Small intestine (tissue), 7 donors: Measurements from ENCODE around the gene ENGASE. TPM values are rescaled to one million over a fixed set of nuclear protein-coding genes. Genes with fewer than 3 reads are reported as not detected.

Source experiments
- DNase-seq, 2 donors: peaks; one replicate each; pipeline versions ENCODE4 v3.0.0 to v3.0.0-alpha.2; 2013
- FAIRE-seq: peaks from 2 replicates; lab custom pipeline; 2012; peaks lifted over from hg19 to GRCh38; lab: Jason Lieb, UNC
- H3K27ac ChIP-seq, 3 donors: one replicate each; pipeline ENCODE4 v1.5.1; 2013; ENCODE audit warnings: low read length in 2 of 3, mild to moderate bottlenecking in 2 of 3, control low read depth in 1 of 3, inconsistent platforms in 1 of 3, low read depth in 1 of 3, moderate library complexity in 1 of 3
- H3K27me3 ChIP-seq, 3 donors: one replicate each; pipeline ENCODE4 v1.6.1; 2013; ENCODE audit warnings: low read length in 3 of 3, inconsistent platforms in 1 of 3; ENCODE audit not compliant: control insufficient read depth in 3 of 3, insufficient read depth in 3 of 3
- H3K36me3 ChIP-seq, 3 donors: one replicate each; pipeline ENCODE4 v1.6.1; 2013; ENCODE audit warnings: low read length in 3 of 3, inconsistent platforms in 1 of 3, low read depth in 1 of 3, mild to moderate bottlenecking in 1 of 3, moderate library complexity in 1 of 3; ENCODE audit not compliant: control insufficient read depth in 3 of 3, insufficient read depth in 2 of 3
- H3K4me1 ChIP-seq, 3 donors: one replicate each; pipeline ENCODE4 v1.6.1; 2013; ENCODE audit warnings: low read length in 2 of 3, inconsistent platforms in 1 of 3, low read depth in 1 of 3, mild to moderate bottlenecking in 1 of 3, moderate library complexity in 1 of 3; ENCODE audit not compliant: control insufficient read depth in 3 of 3, insufficient read depth in 2 of 3
- H3K4me3 ChIP-seq, 3 donors: one replicate each; pipeline ENCODE4 v1.5.1; 2013; ENCODE audit warnings: low read length in 3 of 3, control low read depth in 1 of 3, inconsistent platforms in 1 of 3, low read depth in 1 of 3, mild to moderate bottlenecking in 1 of 3, moderate library complexity in 1 of 3
- H3K9me3 ChIP-seq, 2 donors: one replicate each; pipeline ENCODE4 v1.6.1; 2013; ENCODE audit warnings: low read depth in 1 of 2, low read length in 1 of 2; ENCODE audit not compliant: control insufficient read depth in 2 of 2, insufficient read depth in 1 of 2
- WGBS, 3 donors: extraction: QIAGEN DNeasy Blood & Tissue Kit; methylation state at CpG; one replicate each; pipeline ENCODE4 v1.1.7; 2013; 5-methylcytosine and 5-hydroxymethylcytosine counted together
- polyA plus RNA-seq, 4 donors: library from polyadenylated mRNA; stranded (reverse) in 3 of 4; unstranded in 1 of 4; fragments of 200-250 nt in 3 of 4; fragments of 120-200 nt in 1 of 4; gene quantifications; one replicate each; pipeline versions ENCODE4 v1.2.1 to v1.2.3, GENCODE V29; 2013
- donor health status: healthy with polysubstance abuse.
- donor health status: control.
- donor health status: control.
- donor health status: Bipolar disorder and iron deficiency.
- donor health status: healthy.

ENGASE gene
- polyA plus RNA-seq, 4 donors: 17.6 to 87.9 (median 31.0) TPM

- H3K27me3 ChIP-seq: peaks cover 0 to 3% (median 0%) of the 10 kb centered on the region in 3 donors
- H3K4me1 ChIP-seq: no peaks in the 10 kb centered on the region
- DNase-seq (no peak), FAIRE-seq (no peak)
- no peaks in the 10 kb centered on the region for H3K9me3 ChIP-seq
- H3K36me3 ChIP-seq: no peaks in the 10 kb centered on the region
- 53 to 75% (median 70%) methylated on average over 33 to 36 of the region's 36 CpGs for WGBS, 3 donors
- no peak overlapping the region for H3K27ac ChIP-seq
- no peak overlapping the region for H3K4me3 ChIP-seq
Measured at GRCh38 chr17:79132271-79133064, 57.8 kb downstream of the ENGASE start.

GRCh38 chr17:79133214-79133613 lies 58.6 kb downstream of the ENGASE start:
- H3K4me1 ChIP-seq: no peaks in the 10 kb centered on the region
- H3K36me3 ChIP-seq: no peaks in the 10 kb centered on the region
- H3K27ac ChIP-seq: no peak overlapping the region
- no peaks in the 10 kb centered on the region for H3K9me3 ChIP-seq
- H3K4me3 ChIP-seq: no peak overlapping the region
- FAIRE-seq: no peak
- DNase-seq: no peak
- 88 to 100% (median 91%) methylated on average over 1 of the region's 1 CpG for WGBS, 3 donors
- H3K27me3 ChIP-seq: peaks cover 0 to 3% (median 3%) of the 10 kb centered on the region in 3 donors

- Histone ChIP-seq H3K4me3 (no peak overlapping the region), H3K36me3 (no peaks in the 10 kb centered on the region), H3K27ac (no peak overlapping the region), H3K4me1 (no peaks in the 10 kb centered on the region), H3K9me3 (no peaks in the 10 kb centered on the region), H3K27me3 (peaks cover 0 to 3% (median 3%) of the 10 kb centered on the region in 3 donors)
- WGBS, 3 donors: 19 to 62% (median 39%) methylated on average over 7 of the region's 7 CpGs
- FAIRE-seq (no peak), DNase-seq (no peak)
Measured at GRCh38 chr17:79133985-79134384, 59.4 kb downstream of the ENGASE start.

- peaks cover 0 to 6% (median 3%) of the 10 kb centered on the region in 3 donors for H3K27me3 ChIP-seq
- H3K9me3 ChIP-seq: no peaks in the 10 kb centered on the region
- no peak overlapping the region for H3K27ac ChIP-seq
- WGBS, 3 donors: 77 to 90% (median 78%) methylated on average over 9 of the region's 9 CpGs
- H3K4me1 ChIP-seq: no peaks in the 10 kb centered on the region
- DNase-seq: no peak
- no peak overlapping the region for H3K4me3 ChIP-seq
- FAIRE-seq: no peak
- H3K36me3 ChIP-seq: no peaks in the 10 kb centered on the region
Measured at GRCh38 chr17:79135011-79135410, 60.4 kb downstream of the ENGASE start.

- Histone ChIP-seq H3K27me3 (peaks cover 0 to 6% (median 3%) of the 10 kb centered on the region in 3 donors), H3K27ac (no peak overlapping the region), H3K4me1 (no peaks in the 10 kb centered on the region), H3K9me3 (no peaks in the 10 kb centered on the region), H3K4me3 (no peak overlapping the region), H3K36me3 (no peaks in the 10 kb centered on the region)
- 48 to 56% (median 52%) methylated on average over 24 of the region's 24 CpGs for WGBS, 3 donors
- no peak for FAIRE-seq
- DNase-seq: no peak
Measured at GRCh38 chr17:79135628-79136405, 61.2 kb downstream of the ENGASE start.

Other genes starting within 250 kb of the ENGASE start
- 10 to 100 TPM in 3 of 4 donors, 1 to 10 TPM in 1; 8.1 to 47.0 (median 19.1) TPM for gene USP36, start 234.0 kb upstream of the ENGASE start, polyA plus RNA-seq
- under 1 TPM in 2 of 4 donors, not detected in 2; 0.25 to 0.28 TPM for gene CEP295NL, start 171.6 kb upstream of the ENGASE start, polyA plus RNA-seq
- gene TIMP2, start 149.4 kb upstream of the ENGASE start, polyA plus RNA-seq: 10 to 100 TPM; 12.7 to 84.6 (median 44.0) TPM
- 100 to 1,000 TPM; 181 to 361 (median 290) TPM for gene LGALS3BP, start 94.9 kb upstream of the ENGASE start, polyA plus RNA-seq
- gene CANT1, start 65.1 kb upstream of the ENGASE start, polyA plus RNA-seq: 10 to 100 TPM; 16.8 to 90.5 (median 42.3) TPM
- 10 to 100 TPM in 1 of 4 donors, 1 to 10 TPM in 2, under 1 TPM in 1; 0.67 to 57.4 (median 2.8) TPM for gene C1QTNF1, start 50.7 kb upstream of the ENGASE start, polyA plus RNA-seq